Stimulated activated CD4-positive, alpha-beta T cell treated with anti-CD3 and anti-CD28 coated beads, Interleukin-15, amount 100 ng/mL, for 48 hours (primary cell): ENCODE results near the gene ARHGAP25.
A peak's percentile ranks its signal among the peaks of the same experiment; 100 is the strongest.

ENCODE experiments used
- DNase-seq, 2 donors: peaks; one replicate each; pipeline ENCODE4 v3.0.0-alpha.2; 2020; ENCODE audit warnings: low read depth in 2 of 2

The ARHGAP25 gene

DNA sequence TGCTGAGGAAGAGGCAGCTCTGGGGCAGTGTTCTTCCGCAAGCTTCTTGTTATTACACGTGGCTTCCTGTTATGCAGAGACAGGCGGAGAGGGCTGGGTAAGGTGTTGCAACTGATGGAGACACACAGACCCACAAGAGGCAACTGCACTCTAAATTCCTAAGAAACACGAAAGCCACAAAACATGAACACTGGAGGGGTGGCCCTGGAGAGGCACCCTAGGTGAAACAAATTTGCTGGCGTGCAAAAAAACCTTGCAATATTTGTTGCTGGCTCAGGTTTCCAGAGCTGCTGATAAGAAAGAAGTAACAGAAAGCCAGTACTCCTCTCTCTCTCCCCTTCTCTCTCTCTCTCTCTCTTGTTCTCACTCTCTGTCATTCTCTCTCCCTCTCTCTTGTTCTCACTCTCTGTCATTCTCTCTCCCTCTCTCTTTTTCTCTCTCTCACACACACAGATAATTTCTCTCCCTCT, 31.8 kb downstream of the ARHGAP25 start:
- peak; percentile 52 to 61 for DNase-seq

GRCh38 chr2:68767031-68767961, 32.7 kb downstream of the ARHGAP25 start:
- DNase-seq: no peak

DNA sequence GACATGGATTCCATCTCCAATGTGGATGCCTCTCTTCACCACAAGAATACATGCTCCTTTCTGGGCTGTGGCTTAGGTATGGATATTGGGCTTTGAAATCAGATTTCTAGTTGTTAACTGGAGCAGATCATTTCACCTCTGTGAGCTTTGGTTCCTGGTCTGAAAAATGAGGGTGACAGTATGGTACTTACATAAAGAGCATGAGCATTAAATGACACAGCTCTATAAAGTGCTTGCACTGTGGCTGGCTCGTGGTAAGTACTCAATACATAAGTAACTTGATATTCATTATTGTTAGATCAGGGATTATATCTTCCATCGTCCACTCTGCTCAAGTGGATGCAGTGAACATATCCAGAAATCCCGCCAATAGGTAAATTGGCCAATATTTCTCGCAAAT, 33.4 kb downstream of the ARHGAP25 start:
- DNase-seq: no peak

DNA sequence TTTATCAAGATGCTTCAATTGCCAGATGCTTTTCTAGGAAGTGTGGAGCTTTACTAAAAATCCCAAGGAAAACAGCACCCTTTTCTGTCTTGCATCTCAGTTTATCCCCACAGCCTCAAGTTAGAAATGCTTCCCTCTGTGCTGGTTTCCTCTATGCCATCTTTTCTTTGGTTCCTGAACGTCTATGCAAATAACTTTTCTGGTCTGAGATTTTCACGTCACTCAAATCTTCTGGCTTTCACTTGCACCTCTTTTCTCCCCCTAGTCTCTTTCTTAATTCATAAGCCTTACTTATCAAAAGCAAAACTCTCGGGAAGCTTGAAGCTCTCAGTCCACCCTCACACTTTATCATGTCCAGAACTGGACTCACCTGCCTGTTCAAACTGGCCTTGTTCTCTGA, 33.9 kb downstream of the ARHGAP25 start:
- DNase-seq: no peak

GRCh38 chr2:68768951-68769350, 34.3 kb downstream of the ARHGAP25 start:
- no peak for DNase-seq

GRCh38 chr2:68769586-68770270, 35.1 kb downstream of the ARHGAP25 start:
- DNase-seq: no peak

DNA sequence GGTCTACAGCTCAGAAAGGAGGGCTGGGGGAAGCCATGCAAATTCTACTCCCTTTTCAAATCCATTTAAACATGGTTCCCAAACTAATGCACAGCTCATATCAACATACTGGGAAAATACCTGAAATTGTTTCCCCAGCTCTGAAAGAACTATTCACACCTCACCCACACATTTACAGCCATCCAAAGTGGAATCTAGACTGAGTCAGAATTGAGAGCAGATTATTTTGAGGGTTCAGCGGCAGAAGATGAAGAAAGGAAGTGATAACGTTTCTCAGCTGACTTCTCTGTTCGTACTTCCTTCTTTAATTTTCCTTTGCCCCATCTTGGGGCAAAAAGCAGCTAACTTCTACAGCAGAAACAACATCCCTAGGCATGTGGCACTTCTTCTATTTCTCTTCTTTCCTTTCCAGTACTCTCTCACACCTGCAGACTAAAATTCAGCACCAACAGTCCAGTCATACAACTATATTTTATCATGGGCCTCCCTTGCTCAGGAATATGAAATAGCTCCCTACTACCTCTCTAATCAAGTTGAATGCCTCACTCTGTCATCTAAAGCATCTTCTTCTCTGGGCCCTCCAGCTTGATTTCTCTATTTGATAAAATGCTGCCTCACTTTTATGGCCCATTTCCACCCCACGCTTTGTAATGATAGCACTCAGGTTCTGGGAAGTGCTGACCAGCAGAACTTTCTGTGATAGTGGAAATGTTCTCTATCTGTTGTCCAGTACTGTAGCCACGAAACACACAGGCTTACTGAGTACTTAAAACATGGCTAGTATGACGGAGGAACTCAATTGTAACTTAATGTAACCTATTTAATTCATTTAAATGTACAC, 35.9 kb downstream of the ARHGAP25 start:
- DNase-seq: no peak

DNA sequence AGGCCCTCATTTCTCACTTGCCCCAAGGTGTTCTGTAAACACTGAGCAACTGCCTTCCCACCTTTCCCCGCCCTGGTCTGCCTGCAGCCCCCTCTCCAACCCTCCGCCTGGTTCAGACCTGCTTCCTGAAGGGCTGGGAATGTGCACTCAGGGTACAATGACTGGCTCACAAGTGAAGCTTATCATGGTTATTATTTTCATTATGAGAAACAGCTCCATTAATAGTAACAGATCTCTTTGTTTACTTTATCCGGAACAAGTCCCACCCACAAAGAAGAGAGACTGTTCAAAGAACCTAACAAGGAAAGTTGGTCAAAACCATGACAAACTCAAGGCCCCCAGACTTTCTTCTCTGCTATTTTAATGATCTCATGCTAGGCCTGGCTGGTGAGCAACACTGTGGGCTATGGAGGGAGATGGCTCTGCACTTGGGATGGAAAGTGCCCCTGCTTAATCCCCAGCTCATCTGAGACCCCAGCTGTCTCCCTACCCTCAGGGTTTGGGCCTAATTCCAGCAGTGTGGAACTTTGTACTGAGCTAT, 36.7 kb downstream of the ARHGAP25 start:
- DNase-seq: no peak

GRCh38 chr2:68772109-68772508, 37.5 kb downstream of the ARHGAP25 start:
- DNase-seq: no peak

- DNase-seq: peak in 1 of 2 donors; percentile 60
Measured at GRCh38 chr2:68774569-68775271, 40.1 kb downstream of the ARHGAP25 start.

- no peak for DNase-seq
Measured at GRCh38 chr2:68775272-68775842, 40.7 kb downstream of the ARHGAP25 start.

- no peak for DNase-seq
Measured at GRCh38 chr2:68776124-68776523, 41.5 kb downstream of the ARHGAP25 start.

DNA sequence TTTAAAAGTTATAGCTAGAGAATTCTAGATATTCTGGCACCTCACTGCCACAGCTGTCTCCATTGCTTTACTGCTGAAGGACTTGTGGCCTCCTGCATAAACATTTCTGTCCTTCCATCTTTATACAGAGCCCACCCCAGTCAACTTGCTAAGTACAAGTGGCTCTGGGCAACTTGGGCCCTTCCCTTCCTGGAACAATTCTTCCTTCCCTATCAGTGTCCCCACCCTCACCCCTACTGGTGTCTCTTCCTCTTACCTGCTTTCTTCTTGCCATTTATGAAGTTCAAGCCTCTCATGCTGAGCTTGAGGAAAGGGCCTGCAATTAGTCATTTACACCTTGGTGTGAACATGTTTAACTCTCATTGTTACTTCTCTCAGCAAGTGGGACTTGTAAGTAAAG, 45.0 kb downstream of the ARHGAP25 start:
- no peak for DNase-seq

DNA sequence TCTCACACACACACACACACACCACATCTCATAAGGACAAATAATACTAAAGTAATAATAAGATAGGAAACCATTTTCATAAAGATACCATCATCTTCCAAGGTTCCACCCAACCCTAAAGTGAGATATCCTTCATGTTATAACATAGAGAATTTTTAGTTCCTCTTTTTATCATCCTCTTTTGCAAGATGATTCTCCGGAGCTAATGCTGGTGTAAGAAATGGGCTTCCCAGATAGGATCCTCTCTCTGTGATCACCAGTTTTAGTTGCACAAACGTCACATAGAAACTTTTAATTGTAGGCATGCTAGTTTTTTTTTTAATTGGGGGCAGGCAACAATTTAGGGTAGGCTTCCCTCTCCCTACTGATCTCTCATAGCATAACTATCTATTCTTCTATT, 49.6 kb downstream of the ARHGAP25 start:
- no peak for DNase-seq

DNA sequence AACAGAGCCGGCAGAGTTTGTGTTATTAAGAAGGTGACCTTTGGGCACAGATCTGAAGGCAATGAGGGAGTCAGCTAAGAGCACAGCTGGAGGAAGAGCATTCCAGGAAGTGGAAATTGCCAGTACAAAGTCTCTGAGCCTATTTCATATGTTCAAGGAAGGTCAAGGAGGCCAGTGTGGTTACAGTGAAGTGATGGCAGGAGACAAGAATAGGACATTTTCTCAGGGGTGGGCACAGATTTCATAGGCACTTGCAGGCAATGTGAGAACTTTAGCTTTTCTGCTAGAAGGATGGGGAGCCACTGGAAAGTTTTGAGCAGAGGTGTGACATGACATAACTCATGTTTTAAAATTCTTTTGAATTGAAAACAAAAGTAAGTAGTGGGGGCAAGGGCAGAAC, 50.3 kb downstream of the ARHGAP25 start:
- no peak for DNase-seq

DNA sequence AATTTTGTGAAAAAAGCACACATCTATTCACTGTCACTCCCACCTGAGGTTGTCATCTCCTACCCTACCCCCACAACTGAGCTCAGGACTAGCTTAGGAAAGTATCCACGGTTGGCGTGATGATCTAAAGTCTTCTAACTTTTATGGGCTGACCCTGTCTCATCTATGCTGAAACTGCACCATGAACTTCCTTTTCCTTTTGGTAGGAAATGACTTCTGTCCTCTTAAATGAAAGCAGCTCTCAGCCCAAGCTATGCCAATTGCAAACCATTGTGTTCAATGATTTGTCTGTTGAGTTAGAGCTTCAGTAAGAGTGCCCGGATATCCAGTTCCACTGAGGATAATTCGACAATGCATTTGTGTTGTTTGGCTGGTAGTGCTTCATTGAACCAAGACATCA, 52.7 kb downstream of the ARHGAP25 start:
- no peak for DNase-seq

- no peak for DNase-seq
Measured at GRCh38 chr2:68789603-68790002, 55.0 kb downstream of the ARHGAP25 start.

DNA sequence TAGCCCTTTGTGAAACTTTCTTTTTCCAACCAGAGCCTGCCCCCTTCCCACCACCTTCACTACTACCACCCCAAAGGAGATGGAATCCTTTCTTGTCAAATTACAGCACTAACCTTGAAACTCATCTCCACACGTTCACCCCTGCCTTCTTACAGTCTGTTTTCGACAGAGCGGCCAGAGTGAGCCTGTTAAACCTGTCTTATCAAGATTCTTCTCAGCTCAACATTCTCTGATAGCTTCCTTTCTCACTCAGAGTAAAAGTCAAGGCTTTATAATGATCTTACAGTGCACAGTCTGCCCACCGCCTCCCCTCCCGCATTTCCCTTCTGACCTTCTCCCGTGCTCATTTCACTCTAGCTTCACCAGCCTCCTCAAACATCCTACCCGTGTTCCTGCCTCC, 56.0 kb downstream of the ARHGAP25 start:
- no peak for DNase-seq

DNA sequence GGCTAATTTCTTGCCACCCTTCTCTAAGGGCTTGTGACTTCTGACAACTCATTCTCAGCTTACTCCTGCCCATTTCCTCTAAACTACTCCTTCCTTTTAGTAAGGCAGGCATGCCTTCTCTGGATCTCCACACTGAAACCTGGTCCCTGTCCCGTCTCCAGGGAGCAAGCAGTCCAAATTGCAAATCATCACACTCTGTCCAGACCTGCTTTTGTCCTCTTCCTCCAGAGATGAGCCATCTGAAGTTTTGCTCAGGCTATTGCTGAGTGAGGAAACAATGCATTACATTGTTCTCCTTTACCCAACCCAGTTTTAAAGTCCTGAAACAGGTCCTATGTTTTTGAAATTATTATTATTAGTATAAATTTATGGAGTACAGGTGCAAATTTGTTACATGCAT, 57.3 kb downstream of the ARHGAP25 start:
- DNase-seq: no peak

- no peak for DNase-seq
Measured at GRCh38 chr2:68792751-68793150, 58.1 kb downstream of the ARHGAP25 start.
